Ovary (tissue), 9 donors: ENCODE data around the gene RPS25. TPM values are rescaled to one million over a fixed set of nuclear protein-coding genes. Genes with fewer than 3 reads are reported as not detected.
"Not testable (repeated sequence)": the region's sequence is repeated elsewhere in the genome, so short reads cannot be mapped to it uniquely, and the experiment has no call there.

Experiments used
- DNase-seq, 5 donors: peaks; one replicate each; pipeline ENCODE4 v3.0.0-alpha.2; 2019 to 2020
- H3K27ac ChIP-seq, 2 donors: fragments of 200-600 bp; one replicate each; pipeline versions ENCODE4 v1.5.1 to v1.8.0; 2019 to 2022
- H3K27me3 ChIP-seq: fragments of 200-600 bp; one replicate; pipeline ENCODE4 v1.8.0; 2022
- H3K36me3 ChIP-seq: fragments of 200-600 bp; sonication (generic); one replicate; pipeline ENCODE4 v1.5.1; 2019
- H3K4me1 ChIP-seq: one replicate; pipeline ENCODE4 v1.8.1; 2013; ENCODE audit warnings: mild to moderate bottlenecking, moderate library complexity; ENCODE audit not compliant: insufficient read depth
- H3K4me3 ChIP-seq: fragments of 200-600 bp; sonication (generic); one replicate; pipeline ENCODE4 v1.5.1; 2017
- H3K9me3 ChIP-seq, 2 donors: fragments of 200-600 bp in 1 of 2; sonication (generic) in 1 of 2; one replicate each; pipeline versions ENCODE4 v1.5.1 to v1.8.1; 2013 to 2019; ENCODE audit warnings: mild to moderate bottlenecking in 1 of 2, moderate library complexity in 1 of 2
- CTCF ChIP-seq, 3 donors: fragments of 450-650 bp in 2 of 3; fragments of 200-600 bp in 1 of 3; IDR thresholded peaks; one replicate each; pipeline versions ENCODE4 v1.5.1 to v1.8.0; 2016 to 2022; ENCODE audit warnings: antibody characterized with exemption in 3 of 3, mild to moderate bottlenecking in 1 of 3
- EP300 ChIP-seq: sonication (generic); formaldehyde crosslinking; IDR thresholded peaks from one replicate; pipeline ENCODE4 v1.6.1; 2017; ENCODE audit warnings: antibody characterized with exemption
- POLR2A ChIP-seq: fragments of 450-650 bp; IDR thresholded peaks from one replicate; pipeline ENCODE4 v1.6.1; 2017; ENCODE audit warnings: antibody characterized with exemption, mild to moderate bottlenecking, moderate library complexity
- WGBS, 3 donors: extraction: QIAGEN DNeasy Blood & Tissue Kit in 1 of 3; methylation state at CpG; one replicate each; pipeline versions ENCODE4 v1.1.5 to v1.1.7; 2013 to 2017; 5-methylcytosine and 5-hydroxymethylcytosine counted together
- intact Hi-C, 4 donors: fragments of 100-400 bp; cut with DNase I; formaldehyde crosslinking; loops; one replicate each; pipeline versions ENCODE4 v1.11.0 to v1.15.1; 2022 to 2023
- microRNA-seq, 3 donors: library from miRNA; unstranded; fragments of <30 nt; microRNA quantifications; one replicate each; pipeline versions ENCODE4 to v1.2.0, GENCODE V29; 2019 to 2020
- polyA plus RNA-seq, 2 donors: library from polyadenylated mRNA; stranded (reverse); fragments of 200-250 nt in 1 of 2; fragments of 350-450 nt in 1 of 2; fragmentation: Illumina TruSeq in 1 of 2; extraction: RNeasy Lipid Tissue Mini Kit (QIAGEN cat#74804) in 1 of 2; gene quantifications; one replicate each; pipeline ENCODE4 v1.2.3, GENCODE V29; 2013 to 2014
- small RNA-seq: library from RNA; depleted of rRNA; stranded (forward); fragments of <200 nt; gene quantifications from one replicate; pipeline ENCODE3, GENCODE V24; 2016
- total RNA-seq, 7 donors: library from RNA; depleted of rRNA in 2 of 7; stranded (reverse); fragments of >200 nt in 2 of 7; fragmentation: NEBNext Ultra II Directional in 3 of 7; extraction: Animal tissue kit (Norgen Biotek cat#: 25700) in 3 of 7; gene quantifications; one replicate each; pipeline versions ENCODE4 v1.1.0 to v1.2.4, GENCODE V29; 2016 to 2023
- donor health status: DM: no; HTN: no; CAD: no; lungs with moderate emphysema.
- donor health status: DM: no; HTN: no; CAD: no.
- donor health status: Bipolar disorder and iron deficiency.
- donor health status: DM: yes; HTN: yes; CAD: no.
- donor health status: DM: no; HTN: no; CAD: no.
- donor health status: DM: yes; HTN: yes; CAD: no.

The RPS25 gene
- total and polyA plus RNA-seq, 9 donors, result 1,999 to 7,045 (median 2,845) TPM

- DNase-seq, result no peak
- no peaks in the 10 kb centered on the region for H3K27me3 ChIP-seq
- intact Hi-C loops, result no loop called here
- H3K9me3 ChIP-seq, result no peaks in the 10 kb centered on the region
- H3K4me1 ChIP-seq, result peaks cover 1% of the 10 kb centered on the region
- no peak for TF ChIP-seq EP300
- TF ChIP-seq POLR2A, result no peak
- TF ChIP-seq CTCF (IDR thresholded peaks at IDR 0.05), result no peak
- no peak overlapping the region for H3K4me3 ChIP-seq
- 63 to 70% (median 70%) methylated on average over 15 of the region's 15 CpGs for whole genome bisulfite sequencing, 3 donors
- H3K36me3 ChIP-seq, result no peaks in the 10 kb centered on the region
- no peak overlapping the region for H3K27ac ChIP-seq
Measured at GRCh38 chr11:118975771-118976709, 42.1 kb downstream of the RPS25 start.

GRCh38 chr11:118973985-118974384 lies 44.2 kb downstream of the RPS25 start:
- intact Hi-C loops, result no loop called here
- H3K4me3 ChIP-seq, result no peak overlapping the region
- no peaks in the 10 kb centered on the region for H3K36me3 ChIP-seq
- TF ChIP-seq CTCF (IDR thresholded peaks at IDR 0.05) (no peak), EP300 (no peak)
- no peaks in the 10 kb centered on the region for H3K4me1 ChIP-seq
- no peaks in the 10 kb centered on the region for H3K27me3 ChIP-seq
- no peak overlapping the region for H3K27ac ChIP-seq
- 92 to 98% (median 96%) methylated on average over 2 of the region's 2 CpGs for WGBS, 3 donors
- no peaks in the 10 kb centered on the region for H3K9me3 ChIP-seq
- no peak for DNase-seq

GRCh38 chr11:118971646-118972045 lies 46.5 kb downstream of the RPS25 start, which contains the start of gene FOXR1:
Gene FOXR1, plus strand, starts transcription at chr11:118971761. Its CDS starts 171 bp downstream, at chr11:118971932.
- WGBS, 3 donors, result 42 to 53% (median 47%) methylated on average over 33 of the region's 33 CpGs
- H3K27me3 ChIP-seq, result no peaks in the 10 kb centered on the region
- H3K4me3 ChIP-seq, result no peak within 1 kb of the TSS
- intact Hi-C loops, result no loop called here
- TF ChIP-seq CTCF (IDR thresholded peaks at IDR 0.05), result no peak
- TF ChIP-seq EP300, result no peak
- TF ChIP-seq POLR2A, result no peak
- no peaks in the 10 kb centered on the region for H3K4me1 ChIP-seq
- DNase-seq, result no peak
- H3K27ac ChIP-seq, result no peak within 1 kb of the TSS
- no peaks in the 10 kb centered on the region for H3K9me3 ChIP-seq
- H3K36me3 ChIP-seq, result no peaks in the 10 kb centered on the region

GRCh38 chr11:118969508-118969907 lies 48.6 kb downstream of the RPS25 start:
- not testable (repeated sequence) for H3K9me3 ChIP-seq, DNase-seq

More at GRCh38 chr11:118969508-118969907, 48.6 kb downstream of the RPS25 start:
- H3K4me3 ChIP-seq, H3K27me3 ChIP-seq, H3K27ac ChIP-seq, intact Hi-C loops, H3K36me3 ChIP-seq, H3K4me1 ChIP-seq: not testable (repeated sequence)
- WGBS, 3 donors, result 86 to 94% (median 93%) methylated on average over 2 of the region's 2 CpGs

Small RNA genes within 50 kb of the gene (microRNA-seq; reads per million reads assigned to microRNA genes)
- gene MIR3656, result 0 to 0.38 (median 0.16) reads per million in 3 donors

Small RNA genes within 50 kb of the gene (small RNA-seq; reads per million reads assigned to genes)
- gene AP003392.2 (not detected), gene RF00017 (not detected), gene RF00019 (not detected)

Other genes starting within 250 kb of the RPS25 start
- 100 to 1,000 TPM in 5 of 7 donors, 10 to 100 TPM in 2; 81.6 to 212 (median 158) TPM for gene DDX6, start 227.2 kb downstream of the RPS25 start, total RNA-seq
- 10 to 100 TPM; 33.9 to 80.6 TPM for gene DDX6, start 227.2 kb downstream of the RPS25 start, polyA plus RNA-seq
- gene CXCR5, start 134.5 kb downstream of the RPS25 start, total RNA-seq, result under 1 TPM in 1 of 7 donors, not detected in 6; 0.05 TPM
- gene CXCR5, start 134.5 kb downstream of the RPS25 start, polyA plus RNA-seq, result under 1 TPM in 1 of 2 donors, not detected in 1; 0.17 TPM
- gene BCL9L, start 92.4 kb downstream of the RPS25 start, total RNA-seq, result 100 to 1,000 TPM in 1 of 7 donors, 10 to 100 TPM in 6; 12.9 to 145 (median 79.9) TPM
- 10 to 100 TPM in 1 of 2 donors, 1 to 10 TPM in 1; 5.5 to 31.2 TPM for gene BCL9L, start 92.4 kb downstream of the RPS25 start, polyA plus RNA-seq
- not detected for gene UPK2, start 62.0 kb downstream of the RPS25 start, total RNA-seq
- under 1 TPM in 1 of 2 donors, not detected in 1; 0.13 TPM for gene UPK2, start 62.0 kb downstream of the RPS25 start, polyA plus RNA-seq
- gene FOXR1, start 46.6 kb downstream of the RPS25 start, total RNA-seq, result not detected
- gene FOXR1, start 46.6 kb downstream of the RPS25 start, polyA plus RNA-seq, result 1 to 10 TPM in 1 of 2 donors, not detected in 1; 1.7 TPM
- gene CENATAC, start 20.2 kb downstream of the RPS25 start, total RNA-seq, result 10 to 100 TPM; 23.4 to 51.0 (median 27.8) TPM
- 10 to 100 TPM; 19.9 to 21.6 TPM for gene CENATAC, start 20.2 kb downstream of the RPS25 start, polyA plus RNA-seq
- 10 to 100 TPM; 34.0 to 59.1 (median 57.5) TPM for gene TRAPPC4, start 423 bp upstream of the RPS25 start, total RNA-seq
- gene TRAPPC4, start 423 bp upstream of the RPS25 start, polyA plus RNA-seq, result 10 to 100 TPM; 43.8 to 55.1 TPM
- gene SLC37A4, start 12.5 kb upstream of the RPS25 start, total RNA-seq, result 10 to 100 TPM; 11.2 to 38.1 (median 14.8) TPM
- 10 to 100 TPM; 10.5 to 11.9 TPM for gene SLC37A4, start 12.5 kb upstream of the RPS25 start, polyA plus RNA-seq
- gene HYOU1, start 38.9 kb upstream of the RPS25 start, total RNA-seq, result 100 to 1,000 TPM in 2 of 7 donors, 10 to 100 TPM in 5; 26.5 to 156 (median 69.7) TPM
- 10 to 100 TPM; 34.6 to 99.3 TPM for gene HYOU1, start 38.9 kb upstream of the RPS25 start, polyA plus RNA-seq
- 10 to 100 TPM; 24.3 to 45.0 (median 34.9) TPM for gene VPS11, start 49.5 kb upstream of the RPS25 start, total RNA-seq
- 10 to 100 TPM; 40.1 to 47.8 TPM for gene VPS11, start 49.5 kb upstream of the RPS25 start, polyA plus RNA-seq
- gene HMBS, start 66.5 kb upstream of the RPS25 start, total RNA-seq, result 10 to 100 TPM in 2 of 7 donors, 1 to 10 TPM in 5; 1.1 to 19.4 (median 8.7) TPM
- gene HMBS, start 66.5 kb upstream of the RPS25 start, polyA plus RNA-seq, result 1 to 10 TPM; 4.6 to 7.6 TPM
- gene DPAGT1, start 83.5 kb upstream of the RPS25 start, total RNA-seq, result 10 to 100 TPM; 14.1 to 31.3 (median 24.4) TPM
- 10 to 100 TPM; 18.3 to 61.4 TPM for gene DPAGT1, start 83.5 kb upstream of the RPS25 start, polyA plus RNA-seq
- gene C2CD2L, start 89.0 kb upstream of the RPS25 start, total RNA-seq, result 10 to 100 TPM in 1 of 7 donors, 1 to 10 TPM in 6; 4.4 to 13.6 (median 8.8) TPM
- 1 to 10 TPM; 2.8 to 5.5 TPM for gene C2CD2L, start 89.0 kb upstream of the RPS25 start, polyA plus RNA-seq
- gene HINFP, start 103.2 kb upstream of the RPS25 start, total RNA-seq, result 10 to 100 TPM; 15.2 to 27.9 (median 22.8) TPM
- gene HINFP, start 103.2 kb upstream of the RPS25 start, polyA plus RNA-seq, result 10 to 100 TPM; 17.5 to 20.4 TPM
- gene ABCG4, start 130.7 kb upstream of the RPS25 start, total RNA-seq, result under 1 TPM in 4 of 7 donors, not detected in 3; 0.10 to 0.80 (median 0.32) TPM
- 1 to 10 TPM in 1 of 2 donors, under 1 TPM in 1; 0.06 to 1.3 TPM for gene ABCG4, start 130.7 kb upstream of the RPS25 start, polyA plus RNA-seq
- gene NLRX1, start 150.4 kb upstream of the RPS25 start, total RNA-seq, result 10 to 100 TPM in 3 of 7 donors, 1 to 10 TPM in 4; 4.4 to 13.4 (median 9.4) TPM
- 1 to 10 TPM; 3.1 to 6.1 TPM for gene NLRX1, start 150.4 kb upstream of the RPS25 start, polyA plus RNA-seq
- gene NHERF4, start 167.1 kb upstream of the RPS25 start, total RNA-seq, result 10 to 100 TPM in 1 of 7 donors, 1 to 10 TPM in 1, under 1 TPM in 3, not detected in 2; 0.32 to 27.5 (median 0.95) TPM
- gene NHERF4, start 167.1 kb upstream of the RPS25 start, polyA plus RNA-seq, result under 1 TPM in 1 of 2 donors, not detected in 1; 0.11 TPM
- 10 to 100 TPM in 5 of 7 donors, 1 to 10 TPM in 2; 7.6 to 17.9 (median 13.4) TPM for gene CBL, start 188.0 kb upstream of the RPS25 start, total RNA-seq
- 10 to 100 TPM in 1 of 2 donors, 1 to 10 TPM in 1; 3.6 to 12.3 TPM for gene CBL, start 188.0 kb upstream of the RPS25 start, polyA plus RNA-seq